CD4-positive, alpha-beta T cell treated with Interferon gamma for 1 hour (primary cell): ENCODE measurements around the gene ST8SIA6.
"Not testable (repeated sequence)": the region's sequence is repeated elsewhere in the genome, so short reads cannot be mapped to it uniquely, and the experiment has no call there.

ENCODE experiments used
- DNase-seq: peaks from one replicate; pipeline ENCODE4 v3.0.0-alpha.2; 2020

ST8SIA6 gene

GRCh38 chr10:17456032-17456548 is 1.7 kb upstream of the ST8SIA6 start:
- DNase-seq: no peak

DNA sequence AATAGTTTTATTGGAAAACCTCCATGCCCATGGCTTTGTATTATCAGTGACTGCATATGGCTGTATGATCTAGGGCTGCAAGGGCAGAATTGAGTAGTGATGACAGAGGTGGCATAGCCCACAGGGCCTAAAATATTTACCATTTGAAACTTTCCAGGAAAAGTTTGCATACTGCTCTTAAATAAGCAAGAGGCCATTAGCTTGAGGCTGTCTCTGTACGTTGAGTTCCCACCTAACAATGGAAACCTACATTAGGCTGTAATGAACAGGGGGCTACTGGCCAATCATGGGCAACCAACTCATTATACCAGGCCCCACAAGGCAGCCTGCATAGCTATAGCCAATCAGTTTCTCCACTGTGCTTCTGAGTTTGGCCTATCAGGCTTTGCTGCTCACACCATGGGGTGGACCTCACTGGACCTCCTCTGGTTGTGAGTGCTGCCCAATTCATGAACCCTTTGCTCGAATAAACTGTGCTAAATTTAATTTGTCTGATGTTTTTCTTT is 673 bp upstream of the ST8SIA6 start:
- DNase-seq: no peak

- no peak for DNase-seq
Observed at GRCh38 chr10:17453373-17454091, 863 bp downstream of the ST8SIA6 start.

DNA sequence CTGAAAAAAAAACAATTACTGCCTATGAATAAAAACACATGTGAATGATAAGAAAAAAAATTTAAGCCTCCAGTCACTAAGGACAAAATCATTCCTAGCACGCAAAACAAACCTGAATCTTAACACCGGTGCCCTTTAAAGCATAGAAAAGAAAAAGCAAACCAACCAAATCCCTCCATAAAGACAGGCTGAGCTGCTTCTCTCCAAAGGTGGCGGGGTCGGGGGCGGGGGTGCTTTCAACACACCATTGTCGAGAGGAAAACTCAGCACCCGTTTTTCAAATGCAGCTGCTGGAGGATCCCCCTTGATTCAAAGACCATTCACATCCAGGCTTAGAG is 1.4 kb downstream of the ST8SIA6 start:
- DNase-seq: no peak

- DNase-seq: no peak
Observed at GRCh38 chr10:17452060-17452841, 2.1 kb downstream of the ST8SIA6 start.

DNA sequence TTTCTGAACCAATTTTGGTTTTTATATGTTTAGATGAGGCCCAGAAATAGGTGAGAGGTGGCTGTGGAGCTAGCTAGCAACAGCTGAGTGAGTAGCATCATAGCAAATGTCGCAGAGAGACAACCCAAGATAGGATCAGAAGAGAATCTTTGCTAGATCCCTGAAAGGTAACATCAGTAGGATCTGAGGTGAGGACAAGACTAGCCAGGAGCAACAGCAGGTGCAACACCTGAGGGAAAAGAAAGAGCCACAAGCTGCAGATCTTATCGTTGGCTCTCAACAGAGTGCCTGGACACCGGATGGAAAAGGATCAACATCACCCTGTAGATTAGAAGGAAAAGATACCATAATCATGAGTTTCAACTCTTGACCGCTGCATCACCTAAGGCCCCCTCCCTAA is 4.4 kb downstream of the ST8SIA6 start:
- no peak for DNase-seq

GRCh38 chr10:17445400-17445998 is 8.9 kb downstream of the ST8SIA6 start:
- no peak for DNase-seq

DNA sequence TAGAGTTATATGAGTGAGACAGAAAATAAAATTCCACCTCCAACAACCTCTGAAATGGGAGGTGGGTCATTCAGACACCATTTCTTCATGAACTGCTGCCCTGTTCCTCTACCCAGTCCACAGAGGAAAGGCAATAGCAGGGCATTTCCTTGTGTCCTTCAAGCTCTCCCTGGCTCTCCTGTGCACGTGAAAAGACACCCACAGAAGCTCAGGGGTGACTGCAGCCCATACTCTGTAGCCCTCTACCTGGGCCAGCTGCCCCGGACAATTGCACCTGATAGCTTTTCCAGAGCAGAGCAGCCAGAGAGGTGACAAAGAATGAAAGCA is 10.0 kb downstream of the ST8SIA6 start:
- DNase-seq: no peak

GRCh38 chr10:17443707-17444387 is 10.5 kb downstream of the ST8SIA6 start:
- no peak for DNase-seq

- DNase-seq: no peak
Observed at GRCh38 chr10:17438583-17438982, 15.8 kb downstream of the ST8SIA6 start.

GRCh38 chr10:17436578-17436977 is 17.8 kb downstream of the ST8SIA6 start:
- DNase-seq: not testable (repeated sequence)

- DNase-seq: no peak
Observed at GRCh38 chr10:17435953-17436352, 18.4 kb downstream of the ST8SIA6 start.

DNA sequence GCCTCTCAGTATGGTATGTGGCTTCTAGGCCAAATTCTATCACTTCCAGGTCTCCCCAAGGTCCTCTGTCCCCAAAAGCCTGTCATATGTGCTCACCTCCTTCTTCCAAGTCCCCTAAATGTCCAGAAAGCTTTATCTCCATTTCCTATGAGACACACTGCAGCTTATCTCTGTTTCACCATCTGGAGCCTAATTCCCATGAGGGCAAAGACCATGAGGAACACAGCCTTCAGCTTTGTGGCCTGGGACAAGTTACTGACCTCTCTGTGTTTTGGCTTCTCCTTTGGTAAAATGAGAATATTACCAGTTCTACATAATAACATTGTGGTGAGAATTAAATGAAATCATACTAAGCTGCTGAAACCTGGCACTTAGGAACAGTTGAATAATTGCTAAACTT is 19.2 kb downstream of the ST8SIA6 start:
- DNase-seq: no peak

DNA sequence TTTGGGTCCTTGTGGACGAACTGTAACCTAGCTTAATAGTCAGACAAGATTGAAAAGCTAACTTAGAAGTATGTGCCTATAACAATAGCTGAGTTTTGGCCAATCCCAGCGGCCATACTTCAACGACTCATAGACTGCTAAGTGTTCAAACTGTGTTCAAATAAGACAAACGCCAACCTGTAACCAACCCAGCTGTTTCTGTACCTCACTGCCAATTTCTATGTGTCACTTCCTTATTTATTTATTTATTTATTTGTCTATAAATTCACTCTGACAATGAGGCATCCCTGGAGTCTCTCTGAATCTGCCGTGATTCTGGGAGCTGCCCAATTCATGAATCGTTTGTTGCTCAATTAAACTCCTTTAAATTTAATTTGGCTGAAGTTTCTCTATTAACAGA is 21.7 kb downstream of the ST8SIA6 start:
- DNase-seq: no peak

- no peak for DNase-seq
Observed at GRCh38 chr10:17431871-17432311, 22.5 kb downstream of the ST8SIA6 start.

DNA sequence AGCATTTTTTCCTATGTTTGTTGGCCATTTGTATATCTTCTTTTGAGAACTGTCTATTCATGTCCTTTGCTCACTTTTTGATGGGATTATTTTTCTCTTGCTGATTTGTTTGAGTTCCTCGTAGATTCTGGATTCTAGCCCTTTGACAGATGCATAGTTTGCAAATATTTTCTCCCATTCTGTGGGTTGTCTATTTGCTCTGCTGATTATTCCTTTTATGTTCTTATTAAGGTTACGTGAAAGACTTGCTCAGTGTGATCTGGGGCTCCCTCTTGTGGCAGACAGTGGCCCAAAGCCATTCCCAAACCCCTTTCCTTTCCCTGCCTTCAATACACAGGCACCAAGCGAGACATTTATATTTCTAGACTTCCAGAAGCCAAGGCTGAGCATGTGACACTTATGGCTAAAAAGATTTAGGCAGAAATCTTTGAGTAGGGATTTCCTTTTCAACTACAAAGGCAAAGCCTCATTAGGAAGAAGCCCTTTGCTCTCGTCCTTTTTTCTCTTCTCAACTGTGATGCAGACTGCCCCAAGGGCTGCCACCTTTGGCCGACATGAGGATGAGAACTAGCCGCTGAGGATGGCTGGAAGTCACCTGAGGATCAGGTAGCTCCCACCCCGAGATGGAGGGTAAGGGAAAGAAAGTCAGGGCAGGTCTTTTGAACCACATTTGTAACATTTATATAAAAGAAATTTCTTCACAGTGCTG is 23.6 kb downstream of the ST8SIA6 start:
- DNase-seq: peak; percentile 59

- no peak for DNase-seq
Observed at GRCh38 chr10:17429490-17429889, 24.9 kb downstream of the ST8SIA6 start.

- DNase-seq: peak; percentile 69
Observed at GRCh38 chr10:17428351-17429097, 25.9 kb downstream of the ST8SIA6 start.

GRCh38 chr10:17427666-17428350 is 26.6 kb downstream of the ST8SIA6 start:
- DNase-seq: no peak

DNA sequence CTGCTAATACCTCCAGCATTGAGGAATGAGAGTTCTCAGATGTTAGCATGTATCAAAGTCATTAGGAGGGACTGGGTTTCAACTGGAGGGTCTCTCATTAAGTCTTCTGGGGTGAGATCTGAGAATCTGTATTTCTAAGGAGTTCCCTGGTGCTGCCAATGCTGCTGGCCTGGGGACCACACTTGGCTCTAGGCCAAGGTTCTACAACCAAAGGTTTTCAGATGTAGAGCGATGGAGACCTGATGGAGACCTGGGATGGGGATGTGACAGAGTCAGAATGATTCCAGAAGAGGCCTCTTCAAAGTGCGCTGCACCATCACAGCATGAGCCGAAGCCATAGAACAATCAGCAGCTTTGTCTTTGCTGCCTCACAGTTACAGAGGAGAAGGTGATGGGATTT is 27.2 kb downstream of the ST8SIA6 start:
- no peak for DNase-seq

- no peak for DNase-seq
Observed at GRCh38 chr10:17426263-17426750, 28.1 kb downstream of the ST8SIA6 start.
